ENCODE results near the gene PPBP. TPM values are rescaled to one million over a fixed set of nuclear protein-coding genes. Genes with fewer than 3 reads are reported as not detected.
"Not testable (repeated sequence)": the region's sequence is repeated elsewhere in the genome, so short reads cannot be mapped to it uniquely, and the experiment has no call there.

The PPBP gene
- polyA plus RNA-seq, 5 donors: 21.0 to 49.9 (median 42.8) TPM

DNA sequence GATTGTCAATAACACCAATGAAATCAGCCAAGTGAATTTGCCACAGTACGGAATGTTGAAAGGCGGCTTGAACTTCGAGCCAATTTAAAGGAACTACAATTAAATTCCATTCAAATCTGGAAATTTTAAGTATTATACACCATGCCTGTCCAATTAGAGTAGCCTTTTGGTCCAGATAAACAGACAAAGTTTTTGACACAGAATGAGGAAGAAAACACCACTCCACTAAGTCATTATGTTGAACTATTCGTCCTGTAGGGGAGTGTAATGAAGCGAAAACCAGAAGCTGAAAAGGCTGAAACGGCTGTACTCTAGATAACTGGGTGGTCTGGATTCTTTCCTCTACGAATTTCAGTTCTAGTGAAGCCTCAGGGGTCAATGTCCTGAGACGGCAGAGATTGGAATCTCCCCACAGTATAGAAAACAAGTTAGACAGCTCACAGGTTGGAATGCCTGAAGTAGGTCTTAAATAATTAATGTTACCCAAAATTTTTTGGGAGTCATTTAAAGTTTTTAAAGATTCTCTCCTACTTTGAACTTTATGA, 37.5 kb downstream of the PPBP start:
- DNase-seq: not testable (repeated sequence)

DNA sequence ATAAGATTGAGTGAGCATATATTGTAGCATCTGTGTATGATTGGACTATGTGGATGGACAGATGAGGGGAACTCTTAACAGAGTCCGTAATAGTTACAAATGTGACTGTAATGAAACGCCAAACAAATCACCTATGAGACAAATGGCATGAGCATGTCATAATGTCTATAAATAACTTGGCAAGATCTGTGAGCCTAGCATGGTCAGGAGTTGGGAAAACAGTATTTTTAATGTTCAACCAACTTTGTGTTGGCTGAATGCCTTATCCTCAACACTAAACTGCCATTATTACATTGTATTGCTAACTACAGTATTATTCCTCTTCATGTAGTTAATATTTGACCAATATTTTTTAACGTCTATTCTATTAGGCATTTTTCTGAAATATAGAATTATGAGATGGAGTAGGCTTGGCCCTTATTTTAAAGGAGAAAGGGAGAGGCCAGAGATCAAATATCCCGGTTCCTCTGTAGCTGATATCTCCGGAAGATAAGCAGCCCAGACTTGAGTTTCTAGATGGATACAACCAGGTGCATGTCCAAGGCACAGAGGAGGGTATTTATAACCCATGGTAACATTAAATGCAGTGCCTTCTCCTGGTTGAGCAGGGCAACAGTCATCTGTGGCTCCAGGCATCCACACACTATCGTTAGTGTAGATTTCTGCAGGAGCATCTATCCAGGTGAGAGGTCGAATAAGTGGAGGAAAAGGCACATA, 38.8 kb downstream of the PPBP start:
- DNase-seq: no peak

DNA sequence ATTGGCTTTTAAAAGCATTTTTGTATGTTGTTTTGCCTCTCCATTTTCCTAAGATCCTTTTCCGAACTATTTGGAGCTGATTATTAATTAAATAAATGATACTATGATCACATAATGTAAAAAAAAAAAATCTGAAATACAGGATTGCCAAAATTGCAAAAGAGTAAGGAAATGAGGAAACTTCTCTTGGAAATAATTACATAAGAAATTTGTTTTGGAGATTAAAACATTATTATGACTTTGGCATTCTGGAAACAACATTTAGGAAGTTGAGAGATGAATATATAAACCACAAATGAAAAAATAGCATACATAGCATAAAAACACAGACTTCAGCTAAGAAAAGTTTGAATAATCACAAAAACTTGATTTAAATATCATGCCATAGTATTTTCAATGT, 39.7 kb downstream of the PPBP start:
- no peak for DNase-seq

DNA sequence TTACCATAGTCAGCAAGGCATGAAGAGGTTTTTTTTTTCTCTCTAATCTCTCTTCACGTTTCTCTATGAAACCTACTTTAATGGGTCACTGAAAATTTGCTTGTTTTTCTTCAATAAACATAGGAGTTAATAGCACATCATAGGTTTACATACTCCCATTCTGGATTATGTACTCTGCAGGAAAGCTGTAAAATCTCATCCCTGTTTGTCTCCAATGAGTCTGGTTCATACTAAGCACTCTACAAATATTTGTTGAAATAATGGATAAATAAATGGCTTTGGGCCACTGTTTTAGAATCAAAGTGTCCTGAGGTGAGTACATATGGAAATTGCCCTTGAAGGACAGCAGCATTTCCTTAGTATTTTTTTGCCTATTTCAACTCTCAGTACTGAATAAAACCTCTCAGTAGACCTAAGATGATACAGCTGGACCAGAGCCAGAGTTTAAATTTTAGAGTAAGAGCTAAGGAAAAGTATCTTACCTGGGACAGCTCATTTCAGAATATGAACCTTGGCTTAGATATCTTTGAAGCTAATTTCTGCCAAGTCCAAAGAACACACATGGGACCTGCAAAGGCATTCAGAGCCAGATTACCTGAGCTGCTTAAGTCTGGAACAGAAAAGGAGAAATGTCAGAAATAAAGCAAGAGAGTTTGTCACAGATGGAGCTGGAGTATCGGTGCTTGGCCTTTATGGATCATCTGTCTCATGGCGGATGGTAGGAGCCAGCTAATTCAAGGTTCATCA, 40.6 kb downstream of the PPBP start:
- no peak for DNase-seq

DNA sequence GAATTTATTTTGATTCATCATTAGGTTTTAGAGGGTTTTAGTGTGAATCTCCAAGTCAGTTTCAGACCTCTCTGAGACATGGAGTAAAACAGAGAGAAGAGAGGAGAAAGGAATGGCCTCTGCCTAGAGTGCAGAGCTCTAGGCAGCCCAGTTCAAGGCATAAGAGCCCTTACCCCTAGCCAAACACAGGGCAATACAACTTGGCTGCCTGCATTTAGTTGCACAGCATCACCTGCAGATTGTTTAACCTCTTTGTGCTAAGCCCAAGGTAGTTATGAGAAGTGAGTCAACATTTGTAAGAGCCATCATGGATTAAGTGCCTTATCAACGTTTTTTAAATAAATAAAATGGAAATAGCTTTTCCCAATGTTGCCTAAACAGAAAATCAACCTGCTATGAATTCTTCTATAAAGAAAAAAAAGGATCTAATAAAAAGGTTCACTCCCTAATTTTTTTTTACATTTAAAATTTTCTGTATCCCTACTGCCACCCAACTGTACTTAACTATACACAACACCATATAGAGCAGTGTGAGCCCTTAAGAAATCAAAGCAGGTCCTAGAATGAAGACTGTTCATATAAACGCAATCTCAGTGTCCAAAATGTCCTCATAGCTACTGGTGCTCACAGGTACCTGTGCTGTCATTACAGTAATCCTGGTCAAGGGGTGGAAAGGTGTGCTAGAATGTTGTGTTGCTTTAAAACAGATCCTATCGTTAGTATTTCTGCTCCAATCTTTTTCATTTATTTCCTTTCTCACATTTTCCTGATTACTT, 42.1 kb downstream of the PPBP start:
- no peak for DNase-seq

DNA sequence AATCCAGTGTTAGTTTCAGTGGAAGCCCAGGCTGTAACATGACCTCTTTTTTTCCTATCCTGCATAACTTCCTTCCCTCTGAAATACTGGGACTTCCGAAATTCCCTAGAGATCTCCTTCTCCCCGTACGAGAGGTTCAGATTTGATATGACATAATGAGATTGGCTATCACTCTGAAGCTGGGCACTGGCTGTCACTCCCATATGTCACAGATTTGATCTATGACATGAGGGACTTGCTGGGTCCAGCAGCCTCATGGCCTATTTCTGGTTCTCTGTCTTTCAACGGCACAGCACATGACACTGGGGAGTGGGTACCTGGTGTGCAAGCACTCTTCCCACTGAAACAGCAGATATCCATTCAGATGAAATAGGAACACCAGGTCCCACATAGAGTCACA, 42.9 kb downstream of the PPBP start:
- no peak for DNase-seq

DNA sequence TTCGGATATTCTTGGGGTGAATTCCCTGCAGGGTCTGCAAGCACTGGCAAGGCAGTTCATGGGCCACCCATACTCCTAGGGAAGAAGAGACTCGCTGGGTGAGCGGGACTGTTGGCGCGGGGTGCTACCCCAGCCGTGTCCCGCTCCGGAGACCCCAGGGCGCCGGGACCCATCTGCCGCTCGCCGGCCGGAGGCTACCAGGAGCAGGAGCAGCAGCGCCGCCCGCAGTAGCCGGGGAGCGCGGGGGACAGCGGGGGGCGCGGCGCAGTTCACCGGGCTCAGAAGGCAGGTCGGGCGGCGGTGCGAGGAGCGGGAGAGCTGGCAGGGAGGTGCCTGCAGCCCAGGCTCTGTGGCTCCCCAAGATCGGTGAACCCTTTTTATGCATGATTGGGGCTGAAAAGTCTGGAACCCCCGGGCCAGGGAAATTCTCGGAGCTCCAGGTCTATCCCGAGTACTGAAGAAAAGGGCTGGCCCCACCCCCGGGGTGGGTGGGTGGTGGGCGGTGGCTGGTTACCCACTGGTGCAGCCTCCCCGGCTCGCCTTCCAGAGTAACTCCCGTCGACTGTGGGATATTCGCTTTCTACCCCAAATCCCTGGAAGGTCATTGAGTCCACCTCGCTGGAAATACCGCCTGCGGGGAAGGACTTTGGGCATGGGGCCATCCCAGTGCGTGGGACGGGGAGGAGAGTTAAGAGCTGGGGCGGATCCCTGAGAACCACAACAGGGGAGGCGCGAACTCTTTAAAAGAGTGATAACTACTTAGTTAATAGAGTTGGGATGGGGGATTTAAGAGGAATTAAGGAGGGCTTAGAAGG, 43.7 kb downstream of the PPBP start:
- DNase-seq: no peak

DNA sequence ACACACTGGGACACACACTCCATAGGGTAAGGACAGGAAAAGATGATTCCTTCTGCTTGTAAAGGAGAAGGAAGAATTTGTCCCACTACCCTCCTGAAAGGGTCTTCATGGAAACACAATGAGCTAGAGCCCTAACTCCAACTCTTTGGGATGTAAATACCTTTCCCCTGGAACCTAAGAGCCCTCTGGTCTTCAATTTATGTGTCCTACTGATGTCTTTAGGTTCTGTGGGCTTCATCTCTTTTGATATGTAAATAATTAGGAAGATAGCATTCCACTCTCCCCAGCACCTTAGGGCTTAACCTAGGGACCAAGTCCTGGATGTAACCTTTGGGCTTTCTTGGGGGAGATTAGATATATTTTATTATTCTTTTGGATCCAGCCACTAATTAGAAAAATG, 44.4 kb downstream of the PPBP start:
- no peak for DNase-seq

DNA sequence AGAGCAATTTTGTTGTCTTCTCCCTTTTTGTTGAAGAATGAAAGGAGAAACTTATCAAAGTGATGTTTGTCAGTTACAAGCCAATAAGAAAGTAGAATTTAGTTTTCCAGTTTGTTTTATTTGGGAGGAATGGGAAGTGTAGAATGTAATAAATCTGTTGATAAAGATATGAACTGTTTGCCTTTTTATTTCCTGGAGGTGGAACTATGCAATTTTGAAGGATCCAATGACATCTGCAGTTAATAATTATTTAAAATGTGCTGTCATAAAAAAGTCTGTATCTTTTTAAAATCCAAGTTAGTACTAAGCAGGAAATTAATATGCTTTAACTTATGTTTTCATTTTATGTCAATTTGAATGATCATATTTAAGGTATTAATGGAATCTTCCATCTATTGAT, 51.0 kb downstream of the PPBP start:
- DNase-seq: no peak

Other genes starting within 250 kb of the PPBP start
- gene CXCL8, start 247.6 kb downstream of the PPBP start, polyA plus RNA-seq (ENCODE audit: insufficient read depth in 1 of 5, insufficient read length in 5 of 5, low replicate concordance in 1 of 5): 1 to 10 TPM; 1.4 to 2.4 (median 2.0) TPM
- under 1 TPM in 2 of 5 donors, not detected in 3; 0.08 to 0.18 TPM for gene CXCL6, start 151.5 kb downstream of the PPBP start, polyA plus RNA-seq (ENCODE audit: insufficient read depth in 1 of 5, insufficient read length in 5 of 5, low replicate concordance in 1 of 5)
- gene PF4V1, start 134.9 kb downstream of the PPBP start, polyA plus RNA-seq (ENCODE audit: insufficient read depth in 1 of 5, insufficient read length in 5 of 5, low replicate concordance in 1 of 5): 1 to 10 TPM in 1 of 5 donors, under 1 TPM in 3, not detected in 1; 0.52 to 2.3 (median 0.74) TPM
- 1 to 10 TPM in 4 of 5 donors, under 1 TPM in 1; 0.84 to 2.9 (median 2.0) TPM for gene CXCL1, start 118.8 kb downstream of the PPBP start, polyA plus RNA-seq (ENCODE audit: insufficient read depth in 1 of 5, insufficient read length in 5 of 5, low replicate concordance in 1 of 5)
- 10 to 100 TPM; 11.6 to 16.9 (median 13.9) TPM for gene PF4, start 6.2 kb downstream of the PPBP start, polyA plus RNA-seq (ENCODE audit: insufficient read depth in 1 of 5, insufficient read length in 5 of 5, low replicate concordance in 1 of 5)
- under 1 TPM; 0.09 to 0.35 (median 0.20) TPM for gene CXCL5, start 10.5 kb upstream of the PPBP start, polyA plus RNA-seq (ENCODE audit: insufficient read depth in 1 of 5, insufficient read length in 5 of 5, low replicate concordance in 1 of 5)
- 1 to 10 TPM in 3 of 5 donors, under 1 TPM in 2; 0.70 to 1.8 (median 1.0) TPM for gene CXCL3, start 50.5 kb upstream of the PPBP start, polyA plus RNA-seq (ENCODE audit: insufficient read depth in 1 of 5, insufficient read length in 5 of 5, low replicate concordance in 1 of 5)
- gene CXCL2, start 111.0 kb upstream of the PPBP start, polyA plus RNA-seq (ENCODE audit: insufficient read depth in 1 of 5, insufficient read length in 5 of 5, low replicate concordance in 1 of 5): 1 to 10 TPM in 4 of 5 donors, under 1 TPM in 1; 0.51 to 2.6 (median 1.6) TPM
- gene MTHFD2L, start 169.9 kb upstream of the PPBP start, polyA plus RNA-seq (ENCODE audit: insufficient read depth in 1 of 5, insufficient read length in 5 of 5, low replicate concordance in 1 of 5): 10 to 100 TPM; 14.0 to 25.4 (median 18.3) TPM

Data from right lung (tissue), 5 donors.